AG04450 (cell line): Measurements from ENCODE around the gene FNBP1. TPM values are rescaled to one million over a fixed set of nuclear protein-coding genes. Genes with fewer than 3 reads are reported as not detected.

Source experiments
- CTCF ChIA-PET: fragments of 300-600, 350-600 bp; formaldehyde crosslinking; extraction: SDS; loops from one replicate; lab custom pipeline; 2022; ENCODE audit warnings: antibody characterized with exemption, inconsistent platforms; lab: Charles Lee
- POLR2A ChIA-PET: fragments of 350-600 bp; formaldehyde crosslinking; extraction: SDS; loops from one replicate; lab custom pipeline; 2021; ENCODE audit warnings: antibody characterized with exemption, inconsistent platforms; lab: Yijun Ruan, JAX
- DNase-seq: peaks from one replicate; pipeline ENCODE4 v3.0.0-alpha.2; 2011; ENCODE audit warnings: low read depth, low spot score
- H3K27ac ChIP-seq: one replicate; pipeline ENCODE4 v1.5.1; 2012; ENCODE audit warnings: low read depth, low read length, control low read depth
- H3K27me3 ChIP-seq: one replicate; pipeline ENCODE4 v1.6.0; 2012; ENCODE audit warnings: low read length; ENCODE audit not compliant: control insufficient read depth, insufficient read depth
- H3K4me3 ChIP-seq: 2 replicates; pipeline ENCODE4 v1.5.1; 2011; ENCODE audit warnings: mild to moderate bottlenecking, low read depth, low read length, control low read depth
- H3K9me3 ChIP-seq: 2 replicates; pipeline ENCODE4 v1.5.1; 2012; ENCODE audit warnings: low read length; ENCODE audit not compliant: control insufficient read depth, insufficient read depth
- polyA plus RNA-seq: library from polyadenylated mRNA; depleted of rRNA; stranded (reverse); fragments of >200 nt; gene quantifications from 2 replicates; pipeline ENCODE4 v1.2.3, GENCODE V29; 2011
- TF ChIP-seq, protein P1 (sequence below): IDR thresholded peaks from 2 replicates; pipeline ENCODE4 v1.5.1; 2011; ENCODE audit warnings: low read depth, low read length, control low read depth, inconsistent platforms

The FNBP1 gene
- polyA plus RNA-seq, 1 experiment: 22.3 TPM

DNA sequence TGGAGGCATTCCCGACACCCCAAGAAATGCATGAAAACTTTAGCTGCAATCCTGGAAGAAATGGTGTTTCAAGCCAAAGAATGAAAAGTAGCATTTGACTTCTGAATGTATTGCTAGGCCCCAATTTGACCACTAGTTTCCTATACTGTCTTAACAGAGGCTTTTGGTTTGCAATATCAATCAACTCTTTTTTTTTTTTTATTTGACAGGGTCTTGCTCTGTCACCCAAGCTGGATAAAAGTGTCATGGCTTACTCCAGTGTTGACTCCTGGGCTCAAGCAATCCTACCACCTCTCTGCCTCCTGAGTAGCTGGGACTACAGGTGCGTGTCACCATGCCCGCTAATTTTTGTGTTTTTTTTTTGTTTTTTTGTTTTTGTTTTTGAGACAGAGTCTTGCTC, 7.5 kb upstream of the FNBP1 start:
- ChIA-PET POLR2A (no interaction called here), CTCF (no interaction called here)
- no peak for DNase-seq
- Histone ChIP-seq H3K9me3 (no peaks in the 10 kb centered on the region; the same call in 1 of the 2 replicates), H3K27ac (no peak overlapping the region), H3K27me3 (no peaks in the 10 kb centered on the region), H3K4me3 (no peak overlapping the region)
- TF ChIP-seq, protein P1, sequence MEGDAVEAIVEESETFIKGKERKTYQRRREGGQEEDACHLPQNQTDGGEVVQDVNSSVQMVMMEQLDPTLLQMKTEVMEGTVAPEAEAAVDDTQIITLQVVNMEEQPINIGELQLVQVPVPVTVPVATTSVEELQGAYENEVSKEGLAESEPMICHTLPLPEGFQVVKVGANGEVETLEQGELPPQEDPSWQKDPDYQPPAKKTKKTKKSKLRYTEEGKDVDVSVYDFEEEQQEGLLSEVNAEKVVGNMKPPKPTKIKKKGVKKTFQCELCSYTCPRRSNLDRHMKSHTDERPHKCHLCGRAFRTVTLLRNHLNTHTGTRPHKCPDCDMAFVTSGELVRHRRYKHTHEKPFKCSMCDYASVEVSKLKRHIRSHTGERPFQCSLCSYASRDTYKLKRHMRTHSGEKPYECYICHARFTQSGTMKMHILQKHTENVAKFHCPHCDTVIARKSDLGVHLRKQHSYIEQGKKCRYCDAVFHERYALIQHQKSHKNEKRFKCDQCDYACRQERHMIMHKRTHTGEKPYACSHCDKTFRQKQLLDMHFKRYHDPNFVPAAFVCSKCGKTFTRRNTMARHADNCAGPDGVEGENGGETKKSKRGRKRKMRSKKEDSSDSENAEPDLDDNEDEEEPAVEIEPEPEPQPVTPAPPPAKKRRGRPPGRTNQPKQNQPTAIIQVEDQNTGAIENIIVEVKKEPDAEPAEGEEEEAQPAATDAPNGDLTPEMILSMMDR: no peak

DNA sequence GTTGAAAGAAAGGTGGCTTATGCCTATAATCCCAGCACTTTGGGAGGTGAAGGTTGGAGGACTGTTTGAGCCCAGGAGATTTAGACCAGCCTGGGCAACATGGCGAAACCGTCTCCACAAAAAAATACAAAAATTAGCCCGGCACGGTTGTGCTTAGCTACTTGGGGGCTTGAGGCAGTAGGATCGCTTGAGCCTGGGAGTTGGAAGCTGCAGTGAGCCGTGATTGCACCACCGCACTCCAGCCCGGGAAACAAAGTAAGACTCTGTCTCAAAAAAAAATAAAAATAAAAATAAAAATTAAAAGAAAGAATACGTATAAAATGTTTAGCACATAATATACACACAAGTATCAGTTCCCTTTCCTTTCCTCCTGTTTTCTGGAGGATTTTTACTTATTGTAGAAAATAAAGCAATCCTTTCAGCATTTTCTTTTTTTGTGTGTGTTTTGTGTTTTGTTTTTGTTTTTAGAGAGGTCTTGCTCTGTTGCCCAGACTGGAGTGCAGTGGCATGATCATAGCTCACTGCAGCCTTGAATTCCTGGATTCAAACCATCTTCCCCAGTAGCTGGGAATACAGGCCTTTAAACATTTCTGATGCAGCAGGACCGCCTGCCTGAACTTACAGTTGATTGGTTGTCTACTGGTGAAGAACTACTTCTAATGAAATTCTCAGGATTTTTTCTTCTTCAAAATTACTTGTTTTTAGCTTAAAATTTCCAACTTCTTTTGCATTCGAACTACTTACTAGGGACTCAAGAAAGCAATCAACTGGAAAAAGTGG, 6.6 kb upstream of the FNBP1 start:
- Histone ChIP-seq H3K27ac (no peak overlapping the region), H3K9me3 (no peaks in the 10 kb centered on the region; the same call in 1 of the 2 replicates), H3K27me3 (no peaks in the 10 kb centered on the region), H3K4me3 (no peak overlapping the region)
- ChIA-PET CTCF (no interaction called here), POLR2A (no interaction called here)
- no peak for DNase-seq
- TF ChIP-seq, protein P1: no peak

DNA sequence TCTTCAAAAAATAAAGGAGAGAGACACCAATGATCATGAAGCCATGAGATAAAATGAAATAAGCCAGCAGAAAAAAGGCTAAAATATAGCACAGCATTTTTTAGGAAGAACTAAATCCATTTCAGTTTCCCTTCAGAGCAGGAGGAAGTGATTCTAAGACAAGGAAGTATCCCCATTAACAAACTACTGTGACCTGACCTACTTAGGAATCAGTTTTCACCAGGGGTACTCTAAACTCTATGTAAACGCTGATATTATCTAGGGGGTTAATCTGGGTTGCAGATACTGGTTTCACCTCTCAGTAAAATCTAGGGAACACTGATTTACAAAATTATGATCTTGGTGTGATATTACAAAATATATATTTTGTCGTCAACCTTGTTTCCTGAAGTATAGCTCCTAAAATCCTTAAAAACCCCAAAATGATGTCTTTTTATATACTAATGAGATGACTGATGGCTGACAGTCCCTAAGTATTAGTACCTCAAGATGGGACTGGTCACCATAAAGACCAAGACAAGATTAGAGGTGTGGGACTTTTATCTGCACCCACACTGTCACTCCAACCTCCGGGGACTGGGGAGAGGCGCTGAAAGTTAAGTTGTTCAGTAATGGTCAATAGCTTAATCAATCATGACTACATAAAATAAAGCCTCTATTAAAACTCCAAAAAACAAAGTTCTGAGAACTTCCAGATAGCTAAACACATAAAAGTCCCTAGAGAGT, 2.9 kb upstream of the FNBP1 start:
- ChIA-PET CTCF (no interaction called here), POLR2A (no interaction called here)
- H3K27ac ChIP-seq: no peak overlapping the region
- no peaks in the 10 kb centered on the region; the same call in 1 of the 2 replicates for H3K9me3 ChIP-seq
- TF ChIP-seq, protein P1: no peak
- DNase-seq: no peak
- H3K27me3 ChIP-seq: no peaks in the 10 kb centered on the region
- no peak overlapping the region for H3K4me3 ChIP-seq

DNA sequence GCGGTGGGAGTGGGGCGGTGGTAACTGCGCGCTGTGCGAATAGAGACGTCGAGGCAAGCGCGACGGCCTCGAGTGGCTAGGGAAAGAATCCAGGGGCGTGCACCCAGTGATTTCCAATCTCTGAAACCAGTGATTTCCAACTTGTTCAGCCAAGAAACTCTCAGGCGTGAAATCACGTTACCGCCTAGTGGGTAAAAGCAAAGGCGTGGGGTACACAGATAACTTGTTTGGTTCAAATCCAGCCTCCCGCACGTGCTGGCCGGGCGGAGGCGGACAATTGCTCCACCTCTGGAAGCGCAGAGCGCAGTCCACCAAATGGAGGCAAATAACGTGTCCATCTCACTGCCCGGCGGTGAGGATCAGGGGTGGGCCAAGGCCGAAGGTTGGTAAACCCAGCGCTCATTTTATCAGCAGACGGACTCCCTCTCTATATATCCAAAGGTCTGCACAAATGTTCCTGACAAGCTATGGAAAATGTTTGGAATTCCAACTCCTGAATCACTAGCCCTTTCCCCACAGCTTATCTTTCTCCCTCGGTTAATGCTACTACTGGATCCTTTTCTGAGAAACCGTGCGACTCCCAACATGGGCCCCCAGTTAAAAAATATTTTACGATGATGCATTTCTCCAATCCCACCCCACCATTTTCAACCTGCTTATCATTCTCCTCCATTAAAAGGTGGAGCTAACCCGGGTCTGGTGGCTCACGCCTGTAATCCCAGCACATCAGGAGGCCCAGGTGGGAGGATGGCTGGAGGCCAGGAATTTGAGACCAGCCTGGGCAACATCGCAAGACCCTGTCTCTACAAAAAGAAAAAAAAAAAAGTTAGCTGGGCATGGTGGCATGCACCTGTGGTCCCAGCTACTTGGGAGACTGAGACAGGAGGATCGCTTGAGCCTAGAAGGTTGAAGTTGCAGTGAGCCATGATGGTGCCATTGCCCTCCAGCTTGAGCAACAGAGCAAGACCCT, 950 bp upstream of the FNBP1 start:
- Histone ChIP-seq H3K9me3 (no peaks in the 10 kb centered on the region; the same call in 1 of the 2 replicates), H3K27ac (peak overlapping the region; percentile 77), H3K27me3 (no peaks in the 10 kb centered on the region), H3K4me3 (peak overlapping the region; percentile 79)
- TF ChIP-seq, protein P1: peak; percentile 22; the same call in 1 of the 2 replicates
- POLR2A ChIA-PET: interaction anchor here (0.6 to 1.5 kb wide), 7 partner anchors 9 to 159 kb away, joined by 3 to 6 read pairs (median 4); partner anchors contain the start of gene GPR107
- CTCF ChIA-PET: no interaction called here
- DNase-seq: no peak
